ENCODE results near the gene CPLANE2.
"Not testable (repeated sequence)": the region's sequence is repeated elsewhere in the genome, so short reads cannot be mapped to it uniquely, and the experiment has no call there.

Gene CPLANE2

DNA sequence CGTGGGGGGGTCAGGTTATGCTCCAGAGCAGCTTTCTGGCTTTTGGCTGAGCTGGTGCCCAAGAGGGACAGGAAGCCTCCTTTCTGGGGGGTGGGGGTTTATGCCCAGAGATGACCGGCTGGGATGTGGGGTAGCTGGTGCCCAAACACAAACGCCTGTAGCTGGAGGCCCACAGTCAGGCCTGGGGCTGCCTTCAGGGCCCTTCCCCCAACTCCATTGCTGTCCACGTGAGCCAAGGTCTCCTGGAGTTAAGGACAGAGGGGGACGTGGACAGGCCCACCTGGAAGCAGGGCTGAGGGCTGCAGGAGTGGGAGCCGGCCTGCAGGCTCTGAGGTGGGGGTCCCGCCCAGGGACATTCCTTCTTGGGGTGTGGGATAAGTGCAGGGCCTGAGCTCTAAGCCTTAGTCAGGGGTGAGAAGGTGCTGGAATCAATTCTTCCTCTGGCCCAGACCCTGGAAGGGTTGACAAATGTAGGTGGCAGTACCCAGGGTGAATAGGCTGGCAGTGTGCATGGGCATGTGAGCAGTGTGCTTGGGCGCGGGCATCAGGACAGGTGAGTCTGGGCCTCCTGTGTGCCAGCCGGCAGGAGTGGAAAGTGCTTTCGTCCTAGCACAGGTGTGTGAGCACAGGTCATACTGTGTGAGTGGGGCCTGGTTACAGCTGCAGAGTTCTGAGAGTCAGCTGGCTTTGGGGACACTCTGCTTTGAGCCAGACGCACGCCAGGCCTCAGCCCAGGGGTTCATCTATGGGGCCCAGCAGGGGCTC lies 6.8 kb downstream of the CPLANE2 start:
- DNase-seq = no peak

DNA sequence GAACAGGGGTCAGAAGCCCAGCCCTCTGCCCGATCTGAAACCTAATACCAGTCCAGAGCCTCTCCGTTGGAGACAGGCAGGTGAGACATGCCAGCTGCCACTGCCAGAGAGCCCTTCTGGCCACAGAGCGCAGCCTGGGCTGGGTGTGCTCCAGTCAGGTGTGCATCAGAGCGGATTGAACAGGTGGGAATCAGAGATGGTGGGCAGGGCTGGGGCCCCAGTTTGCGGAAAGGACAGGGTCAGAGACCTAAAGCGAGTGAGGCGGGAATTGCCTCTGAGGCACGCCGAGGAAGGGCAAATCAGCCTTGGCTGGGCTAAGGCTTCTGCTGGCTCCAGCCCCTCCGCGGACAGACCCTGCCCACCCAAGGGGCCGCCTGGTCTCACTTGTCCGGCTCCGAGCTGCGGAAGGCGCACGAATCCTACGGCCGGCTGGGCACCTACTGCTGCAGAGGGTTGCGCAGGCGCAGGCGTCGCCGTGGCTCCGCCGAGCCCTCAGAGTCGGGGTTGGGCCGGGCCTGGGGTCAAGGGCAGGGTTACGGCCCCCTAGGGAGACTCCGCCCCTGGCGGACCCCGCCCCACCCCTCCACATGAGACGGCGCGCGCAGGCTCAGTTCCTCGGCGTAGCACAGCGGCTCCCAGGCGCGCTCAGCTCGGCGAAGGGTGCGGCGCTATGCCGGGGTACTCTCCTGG lies 10.3 kb downstream of the CPLANE2 start:
- no peak for DNase-seq

DNA sequence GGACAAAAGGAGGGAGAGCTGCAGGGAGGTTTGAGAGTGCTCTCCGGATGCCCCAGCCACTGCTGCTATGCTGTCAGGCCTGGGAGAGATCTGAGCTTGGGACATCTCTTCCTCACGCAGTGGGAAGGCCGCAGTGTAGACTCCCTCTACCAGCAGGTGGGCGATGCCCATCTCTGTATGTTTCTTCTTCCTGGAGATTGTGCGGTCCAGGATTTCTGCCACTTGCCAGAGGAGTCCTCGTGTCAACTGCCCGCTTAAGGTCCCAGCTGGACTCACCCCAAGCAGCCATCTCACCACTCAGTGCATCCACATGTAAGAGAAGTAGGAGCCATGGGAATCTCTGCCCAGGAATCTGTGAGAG lies 10.9 kb downstream of the CPLANE2 start:
- DNase-seq = no peak

DNA sequence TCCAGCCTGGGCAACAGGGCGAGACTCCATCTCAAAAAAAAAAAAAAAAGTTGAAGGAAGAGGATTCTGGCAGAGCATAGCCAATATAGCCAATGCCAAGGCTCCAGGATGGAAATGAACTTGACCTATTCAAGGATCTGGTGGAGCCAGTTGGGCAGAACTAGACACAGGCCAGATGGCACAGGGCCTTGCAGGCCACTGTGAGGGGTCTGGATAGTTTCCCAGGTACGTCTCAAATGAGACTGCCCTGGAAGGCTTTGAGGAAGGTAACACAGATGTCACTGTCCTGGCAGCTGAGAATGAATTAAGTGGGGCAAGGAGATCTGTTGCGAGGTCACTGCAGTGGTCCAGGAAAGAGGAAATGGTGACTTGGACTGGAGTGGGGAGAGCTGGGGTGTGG lies 12.5 kb downstream of the CPLANE2 start:
- no peak for DNase-seq

DNA sequence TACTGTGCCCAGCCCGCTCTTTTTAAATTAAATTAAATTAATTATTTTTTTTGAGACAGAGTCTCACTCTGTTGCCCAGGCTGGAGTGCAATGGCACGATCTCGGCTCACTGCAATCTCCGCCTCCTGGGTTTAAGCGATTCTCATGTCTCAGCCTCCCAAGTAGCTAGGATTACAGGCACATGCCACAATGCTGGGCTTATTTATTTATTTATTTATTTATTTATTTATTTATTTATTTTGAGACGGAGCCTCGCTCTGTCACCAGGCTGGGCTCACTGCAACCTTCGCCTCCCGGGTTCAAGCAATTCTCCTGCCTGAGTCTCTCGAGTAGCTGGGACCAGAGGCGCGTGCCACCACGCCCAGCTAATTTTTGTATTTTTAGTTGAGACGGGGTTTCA lies 14.3 kb downstream of the CPLANE2 start:
- DNase-seq = not testable (repeated sequence)

DNA sequence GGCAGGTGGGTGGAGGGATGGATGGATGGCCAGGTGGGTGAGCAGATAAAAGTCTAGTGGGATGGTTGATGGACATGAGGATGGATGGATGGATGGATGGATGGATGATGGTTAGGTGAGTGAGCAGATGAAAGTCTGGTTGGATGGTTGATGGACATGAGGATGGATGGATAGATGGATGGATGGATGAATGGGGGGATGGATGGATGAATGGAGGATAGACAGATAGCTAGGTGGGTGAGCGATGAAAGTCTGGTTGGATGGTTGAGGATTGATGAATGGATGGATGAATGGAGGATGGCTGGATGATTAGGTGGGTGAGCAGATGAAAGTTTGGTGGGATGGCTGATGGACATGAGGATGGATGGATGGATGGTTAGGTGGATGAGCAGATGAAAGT lies 15.5 kb downstream of the CPLANE2 start:
- DNase-seq = no peak

DNA sequence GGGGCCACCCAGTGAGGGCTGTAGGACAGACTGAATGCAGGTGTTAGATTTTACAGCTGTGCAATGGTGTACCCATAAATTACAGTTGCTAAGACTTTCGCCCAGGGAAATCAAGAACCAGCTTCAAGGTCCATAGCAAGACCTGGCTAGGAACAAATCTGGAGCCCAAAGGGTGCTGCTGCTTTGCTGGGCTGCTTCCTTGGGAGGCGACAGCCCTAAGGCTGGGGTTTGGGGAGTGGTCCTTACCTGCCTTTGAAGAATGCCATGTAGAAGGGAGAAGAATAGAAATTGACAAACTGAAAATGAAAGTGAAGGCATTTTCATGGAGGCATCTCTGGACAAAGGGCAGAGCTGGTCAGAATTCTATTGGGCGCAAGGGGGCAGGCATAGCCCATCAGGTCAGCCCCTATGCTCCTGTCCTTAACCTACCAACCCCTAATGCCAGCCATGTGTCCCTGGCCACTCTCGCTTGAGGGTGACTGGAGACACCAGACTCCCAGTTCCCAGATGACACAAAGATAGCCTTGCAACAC lies 16.9 kb downstream of the CPLANE2 start:
- DNase-seq = no peak

DNA sequence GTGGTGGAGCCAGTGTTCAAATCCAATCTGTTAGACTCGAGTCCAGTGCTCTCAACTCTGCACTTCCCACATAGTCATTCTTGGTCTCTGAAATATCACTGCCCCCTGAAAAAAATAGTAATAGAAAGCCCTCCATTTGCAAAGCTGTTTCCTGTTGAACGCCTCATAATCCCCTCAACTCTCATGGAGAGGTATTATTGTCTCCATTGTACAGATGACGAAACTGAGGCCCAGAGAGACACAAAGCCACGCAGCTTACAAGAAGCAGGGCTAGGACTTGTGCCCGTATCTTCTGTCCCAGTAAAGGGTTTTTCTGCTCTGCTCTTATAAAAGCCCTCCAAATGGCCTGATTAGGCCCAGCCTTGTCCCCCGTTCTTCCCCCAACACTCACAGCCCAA lies 18.3 kb downstream of the CPLANE2 start:
- DNase-seq = no peak

DNA sequence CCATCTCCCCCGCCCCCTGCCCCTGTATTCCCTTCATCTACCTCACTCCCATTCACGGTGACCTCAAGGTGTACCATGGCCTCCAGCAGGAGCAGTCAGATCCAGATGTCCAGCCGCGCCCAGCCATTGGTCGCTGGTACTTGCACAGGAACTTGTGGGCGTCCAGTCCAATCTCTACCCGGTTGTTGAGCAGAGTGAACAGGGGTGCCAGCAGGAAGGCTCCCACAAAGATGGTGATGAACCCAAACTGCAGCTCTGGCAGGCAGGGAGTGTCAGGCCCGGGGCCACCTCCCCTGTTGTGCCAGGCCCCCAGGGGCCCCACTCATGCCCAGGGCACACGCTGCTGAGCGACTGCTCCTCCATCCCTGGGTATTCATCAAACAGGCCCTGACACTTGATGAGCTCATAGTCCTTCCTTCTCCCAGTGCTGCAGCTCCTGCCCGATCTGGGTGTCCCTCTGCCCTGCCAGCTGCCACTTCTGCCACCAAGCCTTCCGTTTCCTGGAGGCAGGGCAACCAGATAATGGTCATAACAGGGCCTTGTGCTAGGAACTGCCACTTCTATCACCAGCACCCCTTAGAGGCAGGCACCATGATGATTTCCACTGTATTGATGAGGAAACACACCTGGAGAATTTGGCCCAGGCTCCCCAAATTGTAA lies 18.8 kb downstream of the CPLANE2 start:
- no peak for DNase-seq

DNA sequence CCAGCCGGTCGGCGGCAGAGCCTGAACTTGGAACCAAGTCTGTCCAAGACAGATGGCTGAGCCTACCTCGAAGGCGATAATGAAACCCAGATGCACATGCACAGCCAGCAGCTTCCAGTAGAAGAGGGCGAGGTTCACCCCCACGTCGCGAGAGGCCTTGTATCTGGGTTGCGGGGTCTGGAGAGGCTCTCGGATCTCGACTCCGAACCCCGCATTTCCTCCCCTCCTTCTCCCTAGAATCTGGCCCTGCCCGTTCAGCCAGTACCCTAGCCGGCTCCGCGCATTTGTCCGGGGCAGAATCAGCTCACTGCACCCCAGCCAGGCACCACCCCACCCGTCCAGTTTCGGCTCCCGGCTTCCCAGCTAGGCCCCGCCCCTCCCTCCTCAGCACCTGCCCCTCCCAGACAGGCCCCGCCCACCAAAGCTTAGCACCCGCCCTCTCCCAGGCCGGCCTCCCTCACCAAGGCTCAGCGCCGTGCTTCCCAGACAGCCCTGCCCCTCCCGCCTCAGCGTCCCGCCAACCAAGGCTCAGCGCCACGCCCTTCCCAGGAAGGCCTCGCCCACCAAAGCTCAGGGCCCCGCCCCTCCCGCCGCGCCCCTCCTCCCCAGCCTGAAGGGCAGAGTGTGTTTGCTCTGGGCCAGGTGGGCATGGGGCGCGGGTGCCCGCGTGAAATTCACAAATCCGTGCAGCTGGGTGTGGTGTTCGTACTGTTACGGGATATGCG lies 19.8 kb downstream of the CPLANE2 start:
- peak; percentile 99 for DNase-seq

DNA sequence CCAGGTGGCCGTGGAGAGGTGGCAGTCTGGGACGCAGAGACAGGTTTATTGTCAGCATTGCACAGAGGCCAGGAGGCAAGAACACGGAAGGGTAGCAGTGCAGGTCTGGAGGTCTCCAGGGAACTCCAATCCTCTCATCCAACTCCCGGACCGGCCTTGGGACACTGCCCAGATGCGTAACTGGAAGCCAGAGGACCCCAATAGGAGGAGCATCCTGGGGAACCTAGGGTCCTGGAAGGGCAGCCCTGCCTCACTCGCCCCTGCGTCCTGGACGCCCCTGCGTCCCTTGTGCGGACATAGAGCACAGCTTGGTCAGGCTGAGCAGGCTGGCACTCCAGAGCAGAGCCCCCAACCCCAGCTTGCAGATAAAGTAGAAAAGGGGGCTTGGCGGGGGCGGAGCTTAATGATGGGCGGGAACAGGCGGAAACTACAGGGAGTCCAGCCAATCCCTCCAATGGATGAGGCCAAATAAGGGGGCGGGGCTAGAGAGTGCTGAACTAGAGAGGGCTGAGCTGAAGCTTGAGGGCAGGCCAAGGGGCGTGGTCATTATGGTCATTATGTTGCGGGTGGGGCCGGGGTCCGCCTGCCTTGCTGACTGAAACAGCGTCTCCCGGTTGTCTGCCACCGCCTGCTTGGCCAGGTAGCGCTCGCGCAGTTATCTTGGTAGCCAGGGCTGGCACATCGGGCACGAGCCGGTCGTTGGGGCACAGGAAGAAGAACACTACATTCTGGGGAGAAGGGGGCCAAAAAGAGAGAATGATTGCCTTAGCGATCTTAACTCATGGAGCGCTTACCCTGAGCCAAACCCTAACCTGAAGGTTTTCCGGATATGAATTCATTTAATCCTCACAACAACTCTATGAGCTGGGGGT lies 20.9 kb downstream of the CPLANE2 start:
- peak; percentile 100 for DNase-seq

DNA sequence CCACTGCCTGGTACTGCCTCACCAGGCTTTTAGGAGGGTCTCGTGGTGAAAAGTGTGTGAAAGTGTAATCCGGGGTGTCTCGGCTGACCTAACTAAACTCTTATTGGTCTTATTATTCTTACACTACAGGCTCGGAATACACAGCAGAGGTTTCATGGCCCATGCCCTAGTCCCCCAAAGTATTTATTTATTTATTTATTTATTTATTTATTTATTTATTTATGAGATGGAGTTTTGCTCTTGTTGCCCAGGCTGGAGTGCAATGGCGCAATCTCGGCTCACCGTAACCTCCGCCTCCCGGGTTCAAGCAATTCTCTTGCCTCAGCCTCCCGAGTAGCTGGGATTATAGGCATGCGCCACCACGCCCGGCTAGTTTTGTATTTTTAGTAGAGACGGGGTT lies 21.7 kb downstream of the CPLANE2 start:
- DNase-seq = not testable (repeated sequence)

DNA sequence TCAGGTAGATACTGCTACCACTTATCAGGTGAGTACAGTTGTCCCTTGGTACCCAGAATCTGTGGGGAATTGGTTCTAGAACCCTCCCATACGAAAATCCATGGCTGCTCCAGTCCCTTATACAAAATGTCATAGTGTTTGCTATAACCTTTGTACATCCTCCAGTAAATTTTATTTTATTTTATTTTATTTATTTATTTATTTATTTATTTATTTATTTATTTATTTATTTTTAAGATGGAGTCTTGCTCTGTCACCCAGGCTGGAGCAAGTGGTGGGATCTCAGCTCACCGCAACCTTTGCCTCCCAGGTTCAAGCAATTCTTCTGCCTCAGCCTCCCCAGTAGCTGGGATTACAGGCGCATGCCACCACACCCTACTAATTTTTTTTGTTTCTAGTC lies 23.4 kb downstream of the CPLANE2 start:
- not testable (repeated sequence) for DNase-seq

DNA sequence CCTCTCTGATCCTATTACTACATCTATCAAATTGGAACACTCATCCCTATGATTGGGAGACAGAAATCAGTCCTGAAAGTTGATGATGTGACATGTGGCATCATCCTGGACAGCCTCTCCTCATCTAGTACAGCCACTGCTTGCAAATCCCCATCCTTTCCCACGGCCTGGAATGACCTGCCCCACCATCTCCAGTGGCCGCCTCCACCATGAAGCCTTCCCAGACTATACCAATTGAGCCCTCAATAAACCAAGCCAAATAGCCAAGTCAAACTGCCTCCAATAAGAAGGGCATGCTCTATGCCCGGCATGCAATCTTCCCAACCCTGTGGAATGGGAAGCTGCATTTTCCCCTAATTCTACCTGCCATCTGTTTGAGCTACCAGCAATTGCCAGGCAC lies 24.0 kb downstream of the CPLANE2 start:
- no peak for DNase-seq

DNA sequence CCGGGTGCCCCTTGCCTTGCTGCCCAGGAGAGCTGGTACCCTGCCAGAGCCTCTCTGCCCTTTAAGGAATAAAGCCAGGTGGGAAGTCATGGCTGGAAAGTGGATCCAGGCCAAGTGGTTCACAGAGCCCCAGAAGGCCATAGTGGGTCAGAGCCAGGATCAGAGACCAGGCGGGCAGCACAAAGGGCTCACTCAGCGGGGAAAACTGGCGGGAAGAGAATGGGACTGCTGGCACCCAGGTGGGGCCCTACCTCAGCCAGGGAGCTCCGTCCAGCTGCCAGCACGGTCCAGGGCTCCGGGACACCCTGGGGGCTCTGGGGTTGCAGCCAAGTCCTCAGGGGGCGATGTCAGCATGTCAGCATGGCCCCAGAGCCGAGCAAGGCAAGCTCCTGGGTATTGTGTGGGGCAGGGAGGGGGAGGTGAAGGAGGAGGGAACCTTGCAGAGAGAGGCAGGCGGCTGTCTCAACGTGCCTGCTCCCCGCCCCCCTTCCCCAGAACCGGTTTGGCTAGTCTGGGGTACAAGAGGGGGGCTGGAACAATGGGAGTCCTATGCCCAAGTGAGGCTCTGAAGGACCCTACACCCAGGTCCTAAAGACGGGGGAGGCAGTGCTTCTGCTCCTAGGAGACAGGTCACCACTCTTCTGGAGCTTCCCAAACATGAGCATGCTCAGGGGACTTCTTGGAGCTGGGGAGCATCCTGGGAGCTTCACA lies 24.6 kb downstream of the CPLANE2 start, which contains the start of gene ARHGEF19:
ARHGEF19 (minus strand) TSS at position 402 of the 711 bp plus-strand sequence. CDS start 3,598 bp downstream, outside the sequence.
- DNase-seq = no peak

DNA sequence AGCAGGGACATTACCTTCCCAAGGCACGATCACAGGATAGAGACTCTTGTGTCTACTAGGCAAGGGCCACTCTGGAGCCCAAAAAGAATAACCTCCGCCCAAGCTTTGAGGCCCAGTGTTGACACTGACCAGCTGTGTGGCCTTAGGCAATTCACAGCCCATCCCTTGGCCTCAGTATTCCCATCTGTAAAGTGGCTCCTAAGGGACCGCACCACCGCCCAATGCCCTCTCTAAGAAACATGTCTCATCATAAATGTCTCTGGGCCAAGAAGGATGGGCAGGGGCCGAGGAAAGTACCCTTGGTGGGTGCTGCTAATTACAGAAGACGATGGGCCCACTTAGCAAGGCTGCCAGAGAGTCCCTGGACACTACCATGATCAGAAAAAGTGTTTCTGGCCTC lies 25.2 kb downstream of the CPLANE2 start:
- DNase-seq = no peak

DNA sequence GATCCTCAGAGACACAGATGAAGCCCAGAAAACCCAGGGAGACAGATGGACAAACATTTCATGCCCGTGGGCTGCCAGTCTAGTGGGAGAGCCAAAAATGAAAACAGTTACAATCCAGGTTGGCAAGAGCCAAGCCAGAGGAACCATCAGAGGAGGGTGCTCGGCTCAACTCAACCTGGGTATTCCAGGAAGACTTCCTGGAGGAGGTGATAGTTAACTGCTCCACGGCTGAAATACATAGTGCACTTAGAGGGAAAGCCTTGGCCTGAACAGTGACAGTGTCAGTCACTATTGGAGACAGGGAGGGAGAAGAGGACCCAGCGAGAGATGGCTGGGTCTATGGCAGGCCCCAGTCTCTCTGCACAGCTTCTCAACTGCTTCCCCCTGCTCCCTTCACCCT lies 26.4 kb downstream of the CPLANE2 start:
- DNase-seq = no peak

DNA sequence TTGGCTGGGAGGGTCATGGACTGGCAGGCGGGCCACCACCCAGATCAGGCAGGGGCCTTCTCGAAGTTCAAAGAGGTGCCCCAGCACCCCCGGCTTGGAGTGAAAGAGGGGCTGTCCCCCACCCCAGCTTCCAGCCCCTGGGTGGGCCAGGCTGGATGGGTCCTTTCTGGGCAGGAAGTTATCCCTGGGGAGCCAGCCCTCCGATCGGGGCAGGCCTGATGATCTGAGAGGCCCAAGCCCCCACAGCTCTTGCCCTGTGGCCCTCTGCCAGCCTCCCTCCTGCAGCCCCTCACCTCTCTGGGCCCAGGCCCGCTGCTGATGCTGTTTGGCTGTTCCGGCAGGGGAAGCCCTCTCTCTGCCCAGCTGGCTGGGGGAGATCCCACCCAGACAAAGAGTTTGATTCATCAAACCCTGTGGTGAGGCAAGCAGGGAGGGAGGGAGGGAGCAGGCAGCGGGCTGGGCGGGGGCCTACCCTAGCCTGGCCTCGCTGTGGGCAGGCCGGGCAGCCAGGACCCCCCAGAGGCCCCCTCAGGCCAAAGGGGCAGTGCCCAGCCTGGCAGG lies 27.1 kb downstream of the CPLANE2 start:
- DNase-seq = no peak

DNA sequence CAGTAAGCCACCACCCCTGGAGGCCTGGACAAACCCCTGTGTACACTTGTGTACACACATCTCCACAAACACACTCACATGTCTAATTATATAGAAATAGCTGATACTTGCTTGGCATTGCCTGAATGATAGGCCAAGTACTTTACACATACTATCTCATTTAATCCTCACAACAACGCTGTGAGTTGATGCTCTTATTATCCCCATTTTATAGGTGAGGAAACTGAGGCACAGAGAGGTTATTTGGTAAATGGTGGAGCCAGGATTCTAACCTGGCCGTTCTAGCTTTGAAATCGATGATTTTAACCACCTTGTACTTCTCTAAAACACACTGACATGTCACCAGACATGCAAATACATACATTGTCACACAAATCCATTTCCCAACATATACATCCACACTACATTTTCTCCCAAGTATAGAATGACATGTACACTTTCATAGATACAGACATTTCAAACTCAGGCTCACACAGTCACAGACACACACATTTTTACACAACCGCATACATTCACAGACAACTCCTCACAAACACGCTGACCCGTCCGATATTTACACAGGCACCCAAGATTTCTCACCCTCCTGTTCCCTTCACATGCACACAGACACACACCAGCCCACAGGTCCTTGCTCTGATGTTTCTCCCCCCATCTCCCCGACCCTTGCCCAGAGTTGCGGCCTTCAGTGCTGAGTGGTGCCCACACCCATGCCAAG lies 27.7 kb downstream of the CPLANE2 start:
- no peak for DNase-seq

DNA sequence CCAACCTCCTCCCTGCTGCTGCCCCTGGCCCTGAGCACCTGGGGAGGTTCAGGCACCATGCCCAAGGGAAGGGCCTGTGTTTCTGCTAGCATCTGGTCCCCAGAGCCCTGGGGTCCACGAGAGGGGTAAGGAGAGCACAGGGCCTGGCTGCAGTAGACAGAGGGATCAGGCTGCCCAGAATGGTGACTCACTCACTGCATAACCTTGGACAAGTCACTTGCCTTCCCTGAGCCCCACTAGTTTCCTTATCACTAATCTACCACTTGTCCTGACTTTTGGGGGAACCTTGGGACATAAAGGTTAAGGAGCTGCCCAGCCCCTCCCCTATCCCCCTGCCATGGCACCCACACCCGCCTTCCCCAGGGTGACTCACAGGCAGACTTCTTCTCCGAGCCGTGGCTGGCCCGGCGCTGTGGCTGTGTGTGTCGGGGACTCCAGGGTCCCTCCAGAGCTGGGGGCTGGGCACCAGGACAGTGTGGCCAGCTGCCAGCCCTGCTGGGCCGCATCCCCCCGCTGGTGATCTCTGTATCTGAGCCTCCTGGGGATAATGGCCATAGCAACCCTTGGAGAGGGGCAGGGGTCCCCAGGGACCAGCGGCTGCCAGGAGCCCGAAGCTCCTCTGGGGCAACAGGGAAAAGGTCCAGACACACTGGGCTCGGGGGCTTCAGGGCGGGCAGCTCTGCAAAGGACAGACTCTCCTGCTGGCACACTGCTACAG lies 28.6 kb downstream of the CPLANE2 start:
- DNase-seq = peak; percentile 19

Data from NCI-H82 (cell line).